Activated CD4-positive, alpha-beta T cell treated with anti-CD3 and anti-CD28 coated beads, Interleukin-2, amount 50 U/mL, for 16 hours (primary cell): ENCODE data around the gene TNIP3.
"Not testable (repeated sequence)": the region's sequence is repeated elsewhere in the genome, so short reads cannot be mapped to it uniquely, and the experiment has no call there.

ENCODE experiments used
- DNase-seq: peaks from one replicate; pipeline ENCODE4 v3.0.0-alpha.2; 2020

TNIP3 gene, protein sequence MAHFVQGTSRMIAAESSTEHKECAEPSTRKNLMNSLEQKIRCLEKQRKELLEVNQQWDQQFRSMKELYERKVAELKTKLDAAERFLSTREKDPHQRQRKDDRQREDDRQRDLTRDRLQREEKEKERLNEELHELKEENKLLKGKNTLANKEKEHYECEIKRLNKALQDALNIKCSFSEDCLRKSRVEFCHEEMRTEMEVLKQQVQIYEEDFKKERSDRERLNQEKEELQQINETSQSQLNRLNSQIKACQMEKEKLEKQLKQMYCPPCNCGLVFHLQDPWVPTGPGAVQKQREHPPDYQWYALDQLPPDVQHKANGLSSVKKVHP

DNA sequence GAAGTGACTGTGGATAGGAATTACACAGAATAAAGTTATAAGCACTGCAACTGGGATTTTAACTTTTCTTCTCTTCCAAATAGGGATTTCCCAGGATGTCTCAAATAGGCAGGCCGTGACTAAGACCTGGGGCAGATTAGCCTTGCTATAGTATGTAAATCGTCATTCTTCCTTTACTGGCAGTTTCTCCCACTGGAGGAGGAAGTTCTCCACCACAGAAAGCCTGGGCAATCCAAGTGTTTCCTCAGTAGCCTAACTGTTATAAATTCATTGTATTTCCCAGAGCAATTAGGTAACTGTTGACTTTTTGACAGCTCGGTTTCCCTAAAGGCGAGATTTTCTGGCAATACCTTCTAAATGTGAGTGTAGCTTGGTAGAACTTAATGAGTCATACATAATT, at the start of gene TNIP3:
TSS of gene TNIP3 (minus strand) at position 31 of the 400 bp plus-strand sequence. CDS start 196 bp downstream, outside the sequence.
- no peak for DNase-seq

DNA sequence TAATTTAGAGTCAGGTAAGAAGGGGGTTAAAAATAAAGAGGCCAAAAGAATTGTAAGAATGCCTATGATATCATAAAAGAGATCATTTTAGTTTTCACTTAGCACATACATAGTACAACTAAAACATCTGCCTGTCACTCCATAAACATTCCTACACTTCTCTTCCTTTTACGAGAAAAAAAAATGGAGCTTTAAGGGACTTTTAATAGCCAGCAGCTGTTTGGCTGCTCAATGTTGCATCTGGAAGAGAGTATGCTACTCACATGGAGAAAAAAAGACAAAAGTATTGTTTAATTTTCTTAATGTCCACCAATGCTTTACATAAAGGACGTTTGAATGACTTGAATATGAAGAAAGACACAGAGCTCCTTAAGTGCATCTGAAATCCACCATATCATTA, 48.7 kb upstream of the TNIP3 start:
- DNase-seq = no peak

DNA sequence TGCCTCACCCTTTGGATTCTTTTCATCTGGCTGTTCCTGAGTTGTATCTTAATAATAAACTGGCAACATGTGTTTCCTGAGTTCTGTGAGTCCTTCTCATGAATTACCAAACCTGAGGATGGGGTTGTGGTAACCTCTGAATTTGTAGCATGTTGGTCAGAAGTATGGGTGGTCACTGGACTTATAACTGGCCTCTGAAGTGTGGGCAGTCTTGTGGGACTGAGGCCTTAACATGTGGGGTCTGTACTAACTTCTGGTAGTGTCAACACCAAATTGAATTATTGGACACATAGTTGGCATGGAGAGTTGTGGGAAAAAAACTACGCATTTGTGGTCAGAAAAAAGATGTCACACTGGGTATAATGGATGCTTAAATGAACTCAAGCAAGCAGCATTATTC, 45.0 kb upstream of the TNIP3 start:
- no peak for DNase-seq

DNA sequence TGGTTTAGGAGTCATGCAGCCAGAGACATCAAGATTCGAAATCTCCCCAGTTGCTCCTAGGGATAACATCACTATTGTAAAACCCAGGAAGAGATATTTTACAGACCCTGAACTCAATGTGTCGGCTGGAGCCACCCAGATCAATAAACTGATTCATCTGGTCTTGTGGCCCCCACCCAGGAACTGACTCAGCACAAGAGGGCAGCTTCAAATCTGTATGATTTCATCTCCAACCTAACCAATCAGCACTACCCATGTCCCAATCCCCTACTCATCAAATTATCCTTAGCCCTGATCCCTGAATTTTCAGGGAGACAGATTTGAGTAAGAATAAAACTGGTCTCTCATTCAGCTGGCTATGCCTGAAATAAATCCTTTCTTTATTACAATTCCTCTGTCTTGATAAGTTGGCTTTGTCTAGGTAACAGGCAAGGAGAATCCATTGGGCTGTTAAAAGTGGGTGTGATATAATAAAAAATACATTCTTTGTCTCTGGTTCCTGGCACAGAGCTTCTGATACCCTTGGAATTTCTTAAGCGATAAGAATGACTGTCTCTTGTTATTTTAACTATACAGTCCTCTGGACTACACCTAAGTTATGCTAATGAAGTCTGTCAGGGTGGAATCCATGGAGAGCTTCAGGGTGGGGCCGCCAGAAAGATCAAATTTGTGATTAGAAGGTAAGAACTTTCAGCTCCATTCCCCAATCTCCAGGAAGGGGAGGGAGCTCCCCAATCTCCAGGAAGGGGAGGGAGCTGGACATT, 44.3 kb upstream of the TNIP3 start:
- DNase-seq = no peak

DNA sequence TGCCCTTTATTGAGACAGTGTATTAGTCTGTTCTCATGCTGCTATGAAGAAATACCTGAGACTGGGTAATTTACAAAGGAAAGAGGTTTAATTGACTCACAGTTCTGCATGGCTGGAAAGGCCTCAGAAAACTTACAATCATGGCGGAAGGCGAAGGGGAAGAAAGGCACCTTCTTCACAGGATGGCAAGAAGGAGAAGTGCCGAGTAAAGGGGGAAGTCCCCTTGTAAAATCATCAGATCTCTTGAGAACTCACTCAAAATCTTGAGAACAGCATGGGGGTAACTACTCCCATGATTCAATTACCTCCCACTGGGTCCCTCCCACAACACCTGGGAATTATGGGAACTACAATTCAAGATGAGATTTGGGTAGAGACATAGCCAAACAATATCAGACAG, 41.7 kb upstream of the TNIP3 start:
- not testable (repeated sequence) for DNase-seq

DNA sequence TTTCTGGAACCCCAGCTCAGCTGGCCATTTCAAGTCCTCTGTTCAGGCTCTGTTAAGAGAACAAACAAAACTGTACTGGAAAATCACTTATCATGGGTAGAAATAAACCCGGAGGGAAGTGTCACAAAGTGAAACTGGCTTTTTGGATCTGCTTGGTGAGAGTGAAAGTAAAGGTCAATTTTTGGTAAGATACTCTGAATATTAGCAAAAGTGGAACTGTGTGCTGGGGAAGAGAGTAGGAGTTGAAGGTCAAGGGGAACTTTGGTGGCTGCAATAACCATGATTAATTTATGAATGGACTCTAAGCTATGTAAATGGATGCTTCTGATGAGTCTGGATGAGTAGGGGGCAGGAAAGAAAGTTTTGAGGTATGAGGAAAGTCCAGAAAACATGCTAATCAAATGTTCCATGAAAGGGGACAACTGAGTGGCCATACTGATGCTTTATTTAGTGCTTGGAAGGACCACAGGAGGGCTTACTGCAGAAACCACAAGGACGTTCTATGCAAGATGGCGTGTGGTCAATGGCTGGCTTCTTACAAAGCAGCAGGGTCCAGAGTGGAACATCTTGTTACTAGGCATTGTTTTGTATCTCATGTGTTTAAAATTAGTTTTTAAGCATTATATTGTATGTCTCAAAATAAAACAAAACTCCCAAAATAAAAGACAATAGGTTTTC, 36.8 kb upstream of the TNIP3 start:
- DNase-seq = no peak

DNA sequence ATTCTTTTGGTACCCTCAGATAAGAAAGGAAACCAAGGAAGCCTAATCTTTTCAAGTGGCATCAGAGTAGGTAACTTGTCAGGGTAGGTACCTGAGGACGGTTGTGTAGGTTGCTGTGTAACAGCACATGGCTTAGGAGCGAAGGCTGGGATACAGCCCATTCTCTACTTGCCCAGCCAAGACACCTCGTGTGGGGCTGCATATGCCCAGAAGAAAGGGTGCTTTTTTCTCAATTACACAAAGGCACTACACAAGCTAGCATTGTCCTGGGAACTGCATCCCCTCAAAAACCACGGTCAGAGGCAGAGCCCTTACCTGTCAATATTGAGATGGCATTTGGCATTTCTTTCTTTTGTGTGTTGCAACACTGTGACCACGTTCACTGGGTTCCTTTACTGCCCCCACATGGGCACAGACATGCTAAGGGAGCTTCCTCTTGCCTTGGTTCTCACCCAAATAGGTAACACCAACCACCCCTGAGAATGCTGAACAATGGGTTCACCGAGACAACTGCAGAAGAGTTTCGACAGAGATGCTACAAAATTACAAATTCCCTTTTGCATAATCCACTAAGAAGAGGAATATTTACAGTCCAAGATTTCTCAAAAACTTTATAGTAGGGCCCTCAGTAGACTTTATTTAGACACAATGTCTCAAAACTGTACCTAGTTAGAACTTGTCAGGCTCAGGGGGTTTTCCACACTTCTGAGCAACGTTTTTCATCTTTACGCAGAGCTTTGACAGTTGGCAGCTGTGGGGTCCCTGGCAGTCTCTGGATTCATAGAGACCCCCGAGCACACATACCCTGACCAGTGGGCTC, 35.8 kb upstream of the TNIP3 start:
- peak; percentile 69 for DNase-seq

DNA sequence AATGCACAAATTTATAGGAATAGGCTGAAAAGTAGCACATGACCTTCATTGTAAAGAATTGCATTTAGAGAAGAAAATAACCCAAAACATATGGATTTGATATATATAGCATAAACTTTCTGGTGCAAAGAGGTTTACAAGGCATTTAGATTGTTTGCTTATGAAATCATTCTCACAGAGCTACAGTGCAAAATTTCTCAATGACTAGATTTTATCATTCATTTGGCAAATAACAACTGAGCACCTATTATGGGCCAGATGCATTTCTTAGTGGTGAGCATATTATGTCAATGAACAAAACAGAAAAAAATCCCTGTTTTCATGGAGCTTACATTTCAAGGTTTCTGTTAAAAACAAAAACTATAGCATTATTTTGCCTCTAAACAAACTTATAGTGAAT, 34.1 kb upstream of the TNIP3 start:
- no peak for DNase-seq

DNA sequence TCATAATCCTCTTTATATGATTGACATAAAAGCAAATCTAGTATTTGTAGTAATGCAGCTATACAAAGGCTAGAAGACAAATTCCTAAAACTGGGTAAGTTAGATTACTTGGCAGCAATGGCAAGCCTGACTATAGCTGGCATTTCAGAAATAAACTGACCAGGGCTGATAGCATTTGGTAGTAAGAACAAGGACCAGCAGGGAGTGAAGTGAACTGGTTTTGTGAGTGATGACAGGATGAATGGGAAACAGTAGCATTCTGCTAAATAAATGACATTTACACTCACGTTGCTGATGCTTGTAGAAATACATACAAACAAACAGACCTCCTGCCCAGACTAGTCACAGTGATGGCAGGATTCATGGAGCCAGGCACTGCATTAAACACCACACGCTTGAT, 31.5 kb upstream of the TNIP3 start:
- DNase-seq = no peak

DNA sequence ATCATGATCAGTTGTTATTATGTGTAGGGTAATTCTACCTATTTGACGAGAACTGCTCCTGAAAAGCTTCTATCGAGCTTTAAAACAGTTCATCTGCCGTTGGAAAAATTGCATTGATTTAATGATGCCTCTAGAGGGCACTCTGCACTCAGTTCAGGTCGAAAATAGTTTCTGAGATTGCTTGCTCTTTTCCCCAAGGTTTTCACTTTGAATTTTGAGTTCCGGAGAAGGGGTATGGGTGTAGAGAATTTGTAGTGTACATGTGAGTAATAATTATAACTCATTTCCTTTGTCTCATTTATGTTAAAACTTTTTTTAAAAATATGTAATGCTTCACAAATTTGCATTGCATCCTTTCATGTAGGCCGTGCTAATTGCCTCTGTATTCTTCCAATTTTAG, 28.4 kb upstream of the TNIP3 start:
- DNase-seq = peak; percentile 82

DNA sequence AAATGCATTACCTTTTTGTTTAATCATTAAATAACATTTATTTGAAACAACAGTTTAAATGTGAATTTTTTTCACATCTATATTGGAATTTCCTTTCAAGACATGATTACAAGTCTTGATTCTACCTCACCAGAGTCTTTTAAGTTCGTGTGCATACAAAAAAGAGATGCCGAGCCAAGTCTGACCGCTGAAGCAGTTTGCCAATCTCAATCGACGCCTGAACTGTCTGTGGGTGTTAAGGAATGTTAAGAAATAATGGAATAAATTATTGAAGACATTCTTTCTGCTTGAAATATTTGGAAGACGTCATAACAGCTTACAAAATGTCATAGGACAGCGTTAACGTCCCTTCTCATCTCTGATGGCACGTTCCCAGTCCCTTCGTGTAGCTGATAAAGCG, 27.9 kb upstream of the TNIP3 start:
- DNase-seq = no peak

DNA sequence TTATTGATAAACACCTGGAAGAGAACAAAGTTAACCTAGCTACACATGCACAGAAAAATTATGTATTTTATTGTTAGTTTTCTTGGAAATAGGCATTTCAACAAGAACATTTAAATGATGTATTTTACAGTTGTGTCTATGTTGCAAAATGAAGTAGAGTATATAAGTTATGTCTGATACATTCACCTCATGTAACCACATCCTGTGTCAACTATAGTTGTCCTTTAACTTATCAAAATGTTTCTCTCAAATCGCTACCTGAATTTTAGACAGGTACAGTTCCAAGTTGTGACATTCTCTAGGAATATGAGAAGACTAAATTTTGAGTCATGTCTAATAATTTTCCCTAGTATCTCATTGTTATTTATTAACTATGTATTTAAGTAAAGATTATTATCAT, 27.2 kb upstream of the TNIP3 start:
- no peak for DNase-seq

DNA sequence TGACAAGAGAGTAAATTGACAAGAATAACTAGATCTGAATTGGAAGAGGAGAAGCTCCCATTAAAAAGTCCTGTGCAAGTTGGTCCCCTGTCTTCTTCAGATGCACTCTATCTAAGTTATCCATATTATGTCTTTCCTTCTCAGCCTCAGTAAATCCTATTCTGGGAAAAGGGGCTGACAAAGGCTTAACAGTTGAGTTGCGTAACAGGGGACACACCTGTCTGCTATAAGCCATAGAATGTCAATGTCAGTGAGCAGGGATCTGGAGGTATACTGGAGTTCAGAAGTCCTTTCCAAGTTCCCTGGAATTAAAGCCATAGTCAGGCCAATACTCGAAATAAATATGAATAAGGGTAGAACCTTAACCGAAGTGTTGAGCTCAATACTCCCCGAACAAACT, 26.3 kb upstream of the TNIP3 start:
- no peak for DNase-seq

DNA sequence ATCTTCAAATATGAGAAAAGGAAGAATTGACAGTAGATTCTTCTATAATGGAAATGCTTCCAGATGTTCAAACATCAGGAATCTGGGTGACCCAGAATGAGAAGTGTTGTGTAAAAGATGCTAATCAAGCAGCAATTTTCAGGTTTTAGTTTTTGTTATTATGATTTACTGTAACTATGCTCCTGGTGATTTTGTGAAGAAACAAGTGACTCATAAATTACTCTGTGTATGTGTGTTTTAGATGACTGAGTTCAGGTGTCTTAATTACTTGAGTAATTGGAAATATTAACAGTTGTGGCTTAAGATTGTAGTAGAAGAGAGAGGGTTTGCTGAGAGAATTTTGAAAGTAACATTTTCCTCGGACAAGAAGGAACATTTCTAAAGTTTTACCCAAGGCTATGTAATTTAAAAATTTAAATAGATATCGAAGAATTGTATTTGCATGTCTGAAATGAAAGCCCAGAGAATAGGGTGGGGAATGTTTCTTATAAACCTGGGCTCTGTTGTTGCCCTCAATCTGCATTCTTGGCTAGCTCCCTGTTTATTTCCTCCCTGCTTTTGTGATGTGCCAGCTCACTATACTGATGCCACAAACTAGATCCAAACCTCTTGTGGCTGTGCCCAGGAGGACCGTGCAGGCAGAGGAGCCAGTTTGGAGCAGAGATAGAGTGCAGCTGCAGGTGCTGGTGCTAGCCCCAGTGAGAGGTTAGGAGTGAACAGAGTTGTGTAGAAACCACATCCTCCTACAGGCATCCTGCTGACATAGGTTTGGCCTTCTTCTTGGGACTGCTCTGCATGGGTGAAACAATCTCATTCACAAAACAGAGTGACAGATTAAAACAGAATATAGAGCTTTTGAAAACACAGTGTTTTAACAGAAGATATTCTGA, 25.4 kb upstream of the TNIP3 start:
- DNase-seq = peak; percentile 83

DNA sequence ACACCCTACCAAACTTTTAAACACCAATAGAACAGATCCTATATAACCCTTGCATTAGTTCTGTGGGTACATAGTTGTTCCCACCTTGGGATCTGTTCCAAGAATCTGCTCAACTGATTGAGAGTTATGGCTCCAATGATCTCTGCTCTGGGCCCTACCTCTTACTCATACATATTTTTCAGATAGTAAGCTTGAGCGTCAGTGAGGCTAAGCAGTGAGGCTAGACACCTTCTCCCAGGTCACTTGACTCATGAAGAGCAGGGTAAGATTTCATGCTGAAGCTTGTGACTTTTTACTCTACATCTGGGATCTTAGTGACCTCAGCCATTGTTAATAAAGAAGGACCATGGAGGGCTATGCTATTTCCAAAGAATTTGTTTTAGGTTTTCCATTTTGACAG, 23.1 kb upstream of the TNIP3 start:
- no peak for DNase-seq

DNA sequence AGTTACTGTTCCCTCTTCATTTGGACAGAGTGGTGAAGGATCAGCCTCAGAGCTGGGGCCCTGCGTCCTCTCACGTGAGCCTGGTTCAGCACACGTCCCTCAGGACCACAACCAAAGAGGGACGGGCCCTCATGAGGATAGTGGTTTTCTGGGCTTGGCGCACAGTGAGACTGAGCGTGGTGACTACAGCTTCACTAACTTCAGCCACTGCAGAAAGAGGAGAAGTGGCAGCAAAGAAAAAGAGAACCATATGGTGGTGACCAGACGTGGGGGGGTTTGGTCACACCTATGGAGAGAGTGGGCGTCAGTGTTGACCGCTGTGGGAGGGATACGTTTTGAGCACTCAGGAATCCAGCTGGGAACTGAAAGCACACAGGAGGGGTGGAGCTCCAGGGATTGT, 21.8 kb upstream of the TNIP3 start:
- DNase-seq = no peak

DNA sequence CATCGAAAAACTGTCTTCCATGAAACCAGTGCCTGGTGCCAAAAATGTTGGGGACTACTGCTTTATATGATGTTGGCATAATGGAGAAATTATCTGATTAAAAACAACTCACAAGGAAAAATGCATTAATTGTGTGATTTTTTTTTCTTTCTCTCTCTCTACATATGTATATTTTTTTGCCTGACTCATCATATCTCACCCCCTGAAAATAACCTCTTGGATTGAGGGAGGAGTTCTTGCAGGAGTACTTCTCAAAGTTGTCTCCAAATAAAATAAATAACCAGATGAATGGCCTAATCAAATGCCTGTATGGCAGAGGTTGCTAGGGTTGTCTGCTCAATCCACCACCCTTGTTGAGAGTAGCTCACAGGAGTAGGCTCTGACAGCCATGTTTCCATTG, 19.9 kb upstream of the TNIP3 start:
- DNase-seq = no peak

DNA sequence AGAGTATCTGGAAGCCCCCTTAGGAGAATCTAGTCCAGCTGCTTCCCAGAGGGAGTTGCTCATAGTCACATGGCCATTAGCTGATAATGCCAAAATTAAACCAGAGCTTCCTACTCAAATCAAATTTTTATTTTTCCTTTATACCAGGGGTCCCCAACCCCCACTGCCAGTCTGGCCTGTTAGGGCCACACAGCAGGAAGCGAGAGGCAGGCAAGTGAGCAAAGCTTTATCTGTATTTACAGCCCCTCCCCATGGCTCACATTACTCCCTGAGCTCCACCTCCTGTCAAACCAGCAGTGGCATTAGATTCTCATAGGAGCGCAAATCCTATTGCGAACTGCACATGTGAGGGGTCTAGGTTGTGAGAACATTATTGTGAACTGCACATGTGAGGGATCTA, 19.2 kb upstream of the TNIP3 start:
- DNase-seq = no peak

DNA sequence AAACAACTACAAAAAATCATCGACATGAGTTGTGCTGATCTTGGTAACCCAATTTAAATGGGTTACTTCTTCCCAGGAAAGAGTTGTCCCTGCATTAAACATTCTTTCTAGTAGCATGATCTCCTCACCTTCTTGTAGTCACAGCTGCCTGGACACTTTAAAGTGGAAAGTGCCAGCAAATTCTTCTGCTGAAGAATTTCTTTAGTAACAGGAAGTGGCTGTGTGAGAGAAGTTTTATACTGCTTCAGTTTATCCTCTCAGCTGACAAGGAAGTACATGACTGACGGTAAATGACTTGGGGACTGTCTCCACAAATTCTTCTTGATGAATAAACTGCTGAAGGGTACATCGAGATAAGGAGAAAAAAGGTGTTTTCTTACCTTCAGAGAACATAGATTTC, 18.2 kb upstream of the TNIP3 start:
- peak; percentile 65 for DNase-seq

DNA sequence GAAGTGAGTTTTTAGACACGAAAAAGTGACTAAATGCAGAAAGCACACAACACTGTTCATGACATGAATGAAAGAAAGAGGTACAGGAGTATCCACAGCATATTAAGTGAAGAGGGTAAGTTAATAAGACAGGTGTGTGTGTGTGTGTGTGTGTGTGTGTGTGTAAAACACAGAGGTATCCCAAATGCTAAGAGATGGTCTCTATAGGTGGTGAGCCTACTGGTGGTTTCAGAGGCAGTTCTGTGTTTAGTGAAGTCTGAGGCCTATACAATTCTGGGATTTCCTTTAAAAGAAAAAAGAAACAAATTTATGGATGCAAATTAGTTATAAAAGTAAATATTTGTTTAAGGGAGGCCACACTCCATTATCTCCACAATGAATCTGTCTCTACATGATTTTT, 17.4 kb upstream of the TNIP3 start:
- no peak for DNase-seq

DNA sequence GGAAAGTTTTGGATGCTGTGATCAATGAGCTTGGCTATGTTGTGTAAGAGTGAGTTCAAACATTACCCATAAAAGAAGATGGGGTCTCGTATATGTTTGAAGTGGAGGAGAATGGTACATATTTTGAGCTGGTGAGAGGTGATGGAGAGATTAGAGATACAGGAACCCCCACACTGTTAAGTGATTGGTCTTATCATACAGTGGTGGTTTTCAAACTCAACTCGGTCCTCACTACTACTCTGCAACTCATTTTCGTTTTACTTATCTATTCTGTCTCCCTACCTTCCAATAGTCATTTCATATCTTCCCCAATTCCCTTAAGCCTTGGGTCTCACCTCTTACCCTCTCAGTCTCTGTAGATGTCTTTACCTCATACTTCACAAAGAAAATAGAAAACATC, 16.4 kb upstream of the TNIP3 start:
- DNase-seq = no peak
